Measurements from ENCODE around the gene SHC1.

SHC1 gene

DNA sequence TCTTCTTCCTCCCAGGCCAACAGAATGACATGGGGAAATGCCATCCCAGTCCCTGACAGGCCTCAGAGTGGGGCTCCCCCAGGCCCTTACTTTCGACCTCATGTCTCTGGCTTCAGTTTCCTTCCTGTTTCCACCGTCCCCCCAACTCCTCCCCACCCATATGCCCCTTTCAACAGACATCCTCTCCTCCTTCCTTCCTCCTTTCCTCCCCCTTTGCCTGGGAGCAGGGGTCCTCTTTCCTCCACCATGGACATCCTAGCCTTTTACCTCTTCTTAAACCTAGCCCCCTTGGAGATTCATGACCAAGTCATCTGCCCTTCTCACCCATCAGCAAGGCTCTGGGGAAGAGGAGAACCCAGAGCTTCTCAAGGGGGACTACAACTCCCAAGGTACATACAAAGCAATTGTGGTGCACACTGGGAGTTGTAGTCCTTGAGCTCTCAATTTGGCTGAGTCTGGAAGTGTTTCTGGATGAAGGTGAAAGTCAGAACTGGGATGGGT, 36.1 kb upstream of the SHC1 start:
- H3K9me3 ChIP-seq (ENCODE audit: insufficient read depth, low read length) = no peaks in the 10 kb centered on the region
- H3K27me3 ChIP-seq (ENCODE audit: low read length) = no peaks in the 10 kb centered on the region
- no peak overlapping the region for H3K27ac ChIP-seq (ENCODE audit: low read depth, low read length)
- H4K20me1 ChIP-seq (ENCODE audit: low read depth, low read length) = no peaks in the 10 kb centered on the region
- no peak for TF ChIP-seq EZH2phosphoT487 (conservative IDR thresholded peaks at IDR 0.05; ENCODE audit: low read length)
- TF ChIP-seq, protein P1, sequence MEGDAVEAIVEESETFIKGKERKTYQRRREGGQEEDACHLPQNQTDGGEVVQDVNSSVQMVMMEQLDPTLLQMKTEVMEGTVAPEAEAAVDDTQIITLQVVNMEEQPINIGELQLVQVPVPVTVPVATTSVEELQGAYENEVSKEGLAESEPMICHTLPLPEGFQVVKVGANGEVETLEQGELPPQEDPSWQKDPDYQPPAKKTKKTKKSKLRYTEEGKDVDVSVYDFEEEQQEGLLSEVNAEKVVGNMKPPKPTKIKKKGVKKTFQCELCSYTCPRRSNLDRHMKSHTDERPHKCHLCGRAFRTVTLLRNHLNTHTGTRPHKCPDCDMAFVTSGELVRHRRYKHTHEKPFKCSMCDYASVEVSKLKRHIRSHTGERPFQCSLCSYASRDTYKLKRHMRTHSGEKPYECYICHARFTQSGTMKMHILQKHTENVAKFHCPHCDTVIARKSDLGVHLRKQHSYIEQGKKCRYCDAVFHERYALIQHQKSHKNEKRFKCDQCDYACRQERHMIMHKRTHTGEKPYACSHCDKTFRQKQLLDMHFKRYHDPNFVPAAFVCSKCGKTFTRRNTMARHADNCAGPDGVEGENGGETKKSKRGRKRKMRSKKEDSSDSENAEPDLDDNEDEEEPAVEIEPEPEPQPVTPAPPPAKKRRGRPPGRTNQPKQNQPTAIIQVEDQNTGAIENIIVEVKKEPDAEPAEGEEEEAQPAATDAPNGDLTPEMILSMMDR (IDR thresholded peaks at IDR 0.05; ENCODE audit: insufficient read depth, low read length, poor library complexity, severe bottlenecking) = no peak
- peak overlapping the region; percentile 37 for H2AFZ ChIP-seq (ENCODE audit: low read depth, low read length, severe bottlenecking)
- H3K79me2 ChIP-seq (ENCODE audit: insufficient read depth, low read length) = no peaks in the 10 kb centered on the region
- H3K9me2 ChIP-seq (replicated peaks; ENCODE audit: insufficient read depth, low read length) = no peaks in the 10 kb centered on the region
- H3K36me3 ChIP-seq (ENCODE audit: low read length) = no peaks in the 10 kb centered on the region
- H3K4me3 ChIP-seq (ENCODE audit: insufficient read depth, low read length, poor library complexity, severe bottlenecking) = no peak overlapping the region
- H3K4me2 ChIP-seq (ENCODE audit: low read depth, low read length, poor library complexity, severe bottlenecking) = peak overlapping the region; percentile 6
- no peaks in the 10 kb centered on the region for H3F3A ChIP-seq (ENCODE audit: insufficient read depth)
- no peak overlapping the region for H3K9ac ChIP-seq (ENCODE audit: low read length)

DNA sequence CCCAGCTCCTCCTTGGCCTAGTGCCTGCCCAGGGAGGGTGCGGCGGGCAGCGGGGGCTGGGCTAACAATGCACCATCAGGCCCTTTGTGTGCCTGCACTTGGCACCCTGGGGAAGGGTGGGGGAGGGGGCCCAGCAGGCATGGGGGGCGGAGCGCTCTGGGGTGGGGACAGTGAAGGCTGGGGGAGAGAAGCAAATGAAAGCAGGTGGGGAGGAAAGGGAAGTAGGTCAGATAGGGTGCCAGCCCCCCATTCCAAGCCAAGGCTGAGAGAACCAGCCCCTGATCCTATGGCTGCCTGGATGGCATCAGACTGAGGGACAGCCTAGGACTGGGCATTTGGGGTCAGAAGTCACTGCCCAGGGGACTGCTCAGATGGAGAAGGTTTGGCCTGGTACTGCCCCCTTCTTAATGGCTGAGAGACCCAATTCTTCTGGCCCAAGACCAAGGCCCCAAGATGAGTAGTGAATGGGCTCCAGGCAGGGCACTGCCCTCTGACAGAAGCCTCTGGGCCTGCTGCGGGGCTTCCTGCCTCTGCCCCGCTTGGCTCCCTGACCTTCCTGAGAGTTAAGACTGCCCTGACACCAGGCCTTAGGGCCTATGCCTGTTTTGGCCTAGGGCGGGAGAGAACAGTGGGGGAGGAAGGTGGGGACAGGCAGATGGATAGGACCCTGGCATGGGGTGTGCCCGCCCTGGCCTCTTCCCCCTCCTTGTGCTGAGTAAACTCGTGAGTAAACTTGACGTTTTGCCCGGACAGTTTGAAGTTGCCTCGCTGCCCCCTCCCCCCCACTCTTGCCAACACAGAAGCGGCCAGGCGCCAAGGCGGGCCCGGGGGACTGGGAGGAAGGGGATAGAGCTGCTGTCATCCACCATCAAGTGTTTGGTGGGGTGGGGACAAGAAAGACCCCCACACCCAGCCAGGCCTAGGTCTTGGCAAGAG, 34.8 kb upstream of the SHC1 start:
- no peak overlapping the region for H3K4me2 ChIP-seq (ENCODE audit: low read depth, low read length, poor library complexity, severe bottlenecking)
- H3K9me2 ChIP-seq (replicated peaks; ENCODE audit: insufficient read depth, low read length) = no peaks in the 10 kb centered on the region
- H3K9me3 ChIP-seq (ENCODE audit: insufficient read depth, low read length) = no peaks in the 10 kb centered on the region
- no peak overlapping the region for H3K27ac ChIP-seq (ENCODE audit: low read depth, low read length)
- TF ChIP-seq, protein P1 (IDR thresholded peaks at IDR 0.05; ENCODE audit: insufficient read depth, low read length, poor library complexity, severe bottlenecking) = no peak
- TF ChIP-seq EZH2phosphoT487 (conservative IDR thresholded peaks at IDR 0.05; ENCODE audit: low read length) = no peak
- no peaks in the 10 kb centered on the region for H3K79me2 ChIP-seq (ENCODE audit: insufficient read depth, low read length)
- no peaks in the 10 kb centered on the region for H4K20me1 ChIP-seq (ENCODE audit: low read depth, low read length)
- no peak overlapping the region for H3K4me3 ChIP-seq (ENCODE audit: insufficient read depth, low read length, poor library complexity, severe bottlenecking)
- H2AFZ ChIP-seq (ENCODE audit: low read depth, low read length, severe bottlenecking) = no peak overlapping the region
- no peaks in the 10 kb centered on the region for H3K27me3 ChIP-seq (ENCODE audit: low read length)
- H3K36me3 ChIP-seq (ENCODE audit: low read length) = no peaks in the 10 kb centered on the region
- no peak overlapping the region for H3K9ac ChIP-seq (ENCODE audit: low read length)
- no peaks in the 10 kb centered on the region for H3F3A ChIP-seq (ENCODE audit: insufficient read depth)

DNA sequence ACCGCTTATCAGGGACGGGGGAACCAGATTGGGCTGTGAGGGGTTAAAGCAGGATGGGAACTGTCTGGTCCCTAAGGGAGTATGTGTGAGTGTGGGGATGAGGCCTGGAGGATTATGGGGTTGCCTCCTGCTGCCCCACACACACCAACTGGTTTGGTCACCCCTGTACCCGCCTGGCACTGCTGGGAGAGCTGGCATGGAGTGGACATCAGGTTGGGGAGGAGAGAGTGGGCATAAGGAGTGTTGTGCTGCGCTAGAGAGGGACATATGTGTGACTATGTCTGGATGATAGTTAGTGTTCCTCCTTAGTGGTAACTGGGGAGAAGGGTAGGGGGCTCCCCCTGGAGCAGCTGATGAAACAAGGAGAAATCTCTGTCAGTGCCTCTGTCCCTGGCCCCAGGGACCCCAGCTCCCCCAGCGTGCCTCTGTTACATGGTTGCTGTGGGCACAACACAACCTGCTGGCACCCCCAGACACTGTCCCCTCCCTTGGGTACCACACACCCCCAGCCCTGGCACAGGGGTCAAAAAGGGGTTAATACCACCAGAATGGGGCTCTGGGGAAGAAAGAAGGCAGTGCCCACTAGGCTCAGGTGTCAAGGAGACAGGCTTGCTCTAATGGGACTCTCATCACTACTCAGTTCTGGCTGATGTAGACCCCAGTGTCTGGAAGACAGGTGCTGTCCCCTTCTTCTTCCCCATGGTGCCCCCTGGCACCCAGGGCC, 34.0 kb upstream of the SHC1 start:
- Histone ChIP-seq H3K4me2 (ENCODE audit: low read depth, low read length, poor library complexity, severe bottlenecking) (no peak overlapping the region), H3K27ac (ENCODE audit: low read depth, low read length) (no peak overlapping the region), H3K9ac (ENCODE audit: low read length) (no peak overlapping the region), H3K27me3 (ENCODE audit: low read length) (no peaks in the 10 kb centered on the region), H3K79me2 (ENCODE audit: insufficient read depth, low read length) (no peaks in the 10 kb centered on the region), H3K9me3 (ENCODE audit: insufficient read depth, low read length) (no peaks in the 10 kb centered on the region), H3F3A (ENCODE audit: insufficient read depth) (peaks cover 8% of the 10 kb centered on the region; the same call in 1 of the 2 replicates), H3K4me3 (ENCODE audit: insufficient read depth, low read length, poor library complexity, severe bottlenecking) (no peak overlapping the region), H3K36me3 (ENCODE audit: low read length) (no peaks in the 10 kb centered on the region), H2AFZ (ENCODE audit: low read depth, low read length, severe bottlenecking) (no peak overlapping the region), H4K20me1 (ENCODE audit: low read depth, low read length) (no peaks in the 10 kb centered on the region), H3K9me2 (replicated peaks; ENCODE audit: insufficient read depth, low read length) (no peaks in the 10 kb centered on the region)
- TF ChIP-seq, protein P1 (IDR thresholded peaks at IDR 0.05; ENCODE audit: insufficient read depth, low read length, poor library complexity, severe bottlenecking) = no peak
- TF ChIP-seq EZH2phosphoT487 (conservative IDR thresholded peaks at IDR 0.05; ENCODE audit: low read length) = no peak
